HCT116 (cell line): ENCODE measurements around the gene APBA1. TPM values are rescaled to one million over a fixed set of nuclear protein-coding genes. Genes with fewer than 3 reads are reported as not detected.

ENCODE experiments used
- ATAC-seq: fragments of 200-7000 bp; cut with Tn5 transposase; 2 replicates; pipeline ENCODE4 v1.9.1; 2020; ENCODE audit warnings: mild to moderate bottlenecking, moderate library complexity
- BruUV-seq: library from RNA; stranded (reverse); fragments of 400-500 nt; replicated peaks from 2 replicates; lab custom pipeline; 2021; lab: Mats Ljungman, UMichigan
- CTCF ChIA-PET: fragments of 300-600 bp; sonication (Branson Sonifier 250); formaldehyde crosslinking; loops from one replicate; lab custom pipeline; 2021; ENCODE audit warnings: antibody characterized with exemption; lab: Charles Lee
- POLR2A ChIA-PET: fragments of 300-600, 350-600 bp; sonication (Branson Sonifier 250); formaldehyde crosslinking; loops from one replicate; lab custom pipeline; 2021; ENCODE audit warnings: antibody characterized with exemption; lab: Charles Lee
- RAD21 ChIA-PET, 2 experiments: fragments of 300-600 bp; sonication (Branson Sonifier 250); formaldehyde crosslinking; loops; one replicate each; lab custom pipeline; 2023; ENCODE audit warnings: low total read pairs in 2 of 2; ENCODE audit not compliant: uncharacterized antibody in 2 of 2, unreplicated experiment in 2 of 2, low non-redundant PET in 1 of 2; lab: Charles Lee
- DNase-seq: peaks from one replicate; pipeline ENCODE4 v3.0.0-alpha.2; 2010; ENCODE audit warnings: low read depth, low spot score
- H2AFZ ChIP-seq: fragments of 200-600 bp; shearing (Covaris generic), sonication (generic); 2 replicates; pipeline ENCODE4 v1.6.1; 2017; ENCODE audit warnings: low read depth, mixed run types, mixed read lengths, antibody characterized with exemption, low read length; ENCODE audit not compliant: poor library complexity, severe bottlenecking
- H3K27ac ChIP-seq: 2 replicates; pipeline ENCODE4 v1.5.1; 2012; ENCODE audit warnings: low read depth, low read length
- H3K27me3 ChIP-seq: fragments of 200-600 bp; sonication (generic); 2 replicates; pipeline ENCODE4 v1.6.1; 2016; ENCODE audit warnings: mixed run types, low read length, mixed read lengths; ENCODE audit not compliant: insufficient read depth
- H3K36me3 ChIP-seq, 2 experiments: fragments of 200-500 bp in 1 of 2; fragments of 200-600 bp in 1 of 2; sonication (Bioruptor generic) in 1 of 2; sonication (generic) in 1 of 2; 2 replicates each; pipeline versions ENCODE4 v1.5.1 to v1.6.1; 2014 to 2016; ENCODE audit warnings: low read length in 2 of 2, inconsistent platforms in 1 of 2, mixed read lengths in 1 of 2, mixed run types in 1 of 2; ENCODE audit not compliant: insufficient read depth in 2 of 2, control insufficient read depth in 1 of 2
- H3K4me1 ChIP-seq, 2 experiments: fragments of 200-600 bp in 1 of 2; sonication (generic) in 1 of 2; 2 replicates each; pipeline versions ENCODE4 v1.5.1 to v1.6.1; 2012 to 2017; ENCODE audit warnings: low read length in 2 of 2, inconsistent platforms in 1 of 2, mild to moderate bottlenecking in 1 of 2, mixed read lengths in 1 of 2, mixed run types in 1 of 2, moderate library complexity in 1 of 2; ENCODE audit not compliant: insufficient read depth in 2 of 2, control insufficient read depth in 1 of 2
- H3K4me2 ChIP-seq: fragments of 200-600 bp; sonication (generic); 2 replicates; pipeline ENCODE4 v1.6.1; 2017; ENCODE audit warnings: mixed run types, low read length, mixed read lengths
- H3K4me3 ChIP-seq, 2 experiments: fragments of 200-600 bp in 1 of 2; sonication (generic) in 1 of 2; replicated peaks in 1 of 2; 2 replicates each; pipeline ENCODE4 v1.5.1; 2011 to 2016; ENCODE audit warnings: low read length in 2 of 2, control low read depth in 1 of 2, low read depth in 1 of 2, mild to moderate bottlenecking in 1 of 2, mixed read lengths in 1 of 2, mixed run types in 1 of 2
- H3K79me2 ChIP-seq: fragments of 200-600 bp; sonication (generic); 2 replicates; pipeline ENCODE4 v1.6.1; 2017; ENCODE audit warnings: mild to moderate bottlenecking, mixed run types, low read length, moderate library complexity, mixed read lengths; ENCODE audit not compliant: insufficient read depth
- H3K9ac ChIP-seq: fragments of 200-600 bp; sonication (generic); 2 replicates; pipeline ENCODE4 v1.6.1; 2016; ENCODE audit warnings: low read length, mixed read lengths
- H3K9me2 ChIP-seq: fragments of 200-600 bp; sonication (generic), shearing (Covaris generic); 2 replicates; pipeline ENCODE4 v1.6.1; 2017; ENCODE audit warnings: mixed run types, mild to moderate bottlenecking, moderate library complexity; ENCODE audit not compliant: insufficient read depth
- H3K9me3 ChIP-seq, 2 experiments: fragments of 200-500 bp in 1 of 2; fragments of 200-600 bp in 1 of 2; sonication (Bioruptor generic) in 1 of 2; sonication (generic) in 1 of 2; 2 replicates each; pipeline ENCODE4 v1.6.1; 2014 to 2017; ENCODE audit warnings: low read length in 2 of 2, mixed read lengths in 2 of 2, inconsistent platforms in 1 of 2, low read depth in 1 of 2, mild to moderate bottlenecking in 1 of 2, mixed run types in 1 of 2, moderate library complexity in 1 of 2; ENCODE audit not compliant: control insufficient read depth in 1 of 2, insufficient read depth in 1 of 2
- H4K20me1 ChIP-seq: fragments of 200-600 bp; sonication (generic), shearing (Covaris generic); 2 replicates; pipeline ENCODE4 v1.6.1; 2017; ENCODE audit warnings: mixed run types, mild to moderate bottlenecking, moderate library complexity; ENCODE audit not compliant: insufficient read depth
- CBX3 ChIP-seq: IDR thresholded peaks from 2 replicates; pipeline ENCODE4 v1.6.1; 2012; ENCODE audit warnings: low read depth
- CTCF ChIP-seq, 3 experiments: fragments of 200-600 bp in 1 of 3; sonication (generic) in 1 of 3; IDR thresholded peaks in 2 of 3; conservative IDR thresholded peaks in 1 of 3; 2 replicates each; pipeline ENCODE4 v1.5.1; 2012 to 2017; ENCODE audit warnings: low read depth in 2 of 3, low read length in 2 of 3, antibody characterized with exemption in 1 of 3, borderline replicate concordance in 1 of 3, control low read depth in 1 of 3, mild to moderate bottlenecking in 1 of 3, mixed read lengths in 1 of 3, mixed run types in 1 of 3, moderate library complexity in 1 of 3; ENCODE audit not compliant: insufficient read depth in 1 of 3
- ELF1 ChIP-seq: IDR thresholded peaks from 2 replicates; pipeline ENCODE4 v1.6.1; 2012; ENCODE audit warnings: low read depth, borderline replicate concordance
- JUND ChIP-seq: IDR thresholded peaks from 2 replicates; pipeline ENCODE4 v1.6.1; 2012
- POLR2A ChIP-seq: IDR thresholded peaks from 2 replicates; pipeline ENCODE4 v1.7.0; 2011; ENCODE audit warnings: borderline replicate concordance; ENCODE audit not compliant: insufficient read depth, insufficient read length; ENCODE audit errors: extremely low read depth
- REST ChIP-seq: IDR thresholded peaks from 2 replicates; pipeline ENCODE4 v1.6.1; 2012; ENCODE audit warnings: low read depth
- SIN3A ChIP-seq: IDR thresholded peaks from 2 replicates; pipeline ENCODE4 v1.6.1; 2012; ENCODE audit warnings: low read depth
- SRF ChIP-seq: IDR thresholded peaks from 2 replicates; pipeline ENCODE4 v1.6.1; 2012; ENCODE audit warnings: low read depth
- TCF7L2 ChIP-seq: IDR thresholded peaks from 2 replicates; pipeline ENCODE4 v1.7.0; 2011; ENCODE audit warnings: borderline replicate concordance, inconsistent platforms; ENCODE audit not compliant: insufficient read depth, insufficient read length; ENCODE audit errors: extremely low read depth
- YY1 ChIP-seq: IDR thresholded peaks from 2 replicates; pipeline ENCODE4 v1.6.1; 2011; ENCODE audit warnings: low read length, low read depth, moderate library complexity, mild to moderate bottlenecking; ENCODE audit not compliant: insufficient replicate concordance; ENCODE audit errors: extremely low read depth
- ZBTB33 ChIP-seq: IDR thresholded peaks from 2 replicates; pipeline ENCODE4 v1.6.1; 2011; ENCODE audit warnings: mild to moderate bottlenecking, low read length, moderate library complexity; ENCODE audit not compliant: insufficient replicate concordance; ENCODE audit errors: extremely low read depth
- intact Hi-C: fragments of 100-400 bp; cut with micrococcal nuclease; formaldehyde crosslinking; loops from 2 replicates; pipeline ENCODE4 v1.10.0; 2022
- total RNA-seq: library from RNA; stranded (reverse); gene quantifications from one replicate; pipeline ENCODE4 v1.2.1, GENCODE V29; 2021; ENCODE audit not compliant: unreplicated experiment
- TF ChIP-seq, protein P1 (sequence below): IDR thresholded peaks from 2 replicates; pipeline ENCODE4 v1.6.1; 2012

APBA1 gene
- total RNA-seq, 1 experiment from 2014 or later = 0.20 TPM

- H3K9me2 ChIP-seq = no peaks in the 10 kb centered on the region
- TF ChIP-seq POLR2A (no peak), JUND (no peak), YY1 (no peak), REST (no peak), ELF1 (no peak), ZBTB33 (no peak), CTCF (IDR thresholded peaks at IDR 0.05 in 2 of 3, conservative IDR thresholded peaks at IDR 0.05 in 1 of 3; ENCODE audit: borderline replicate concordance in 1 of 3, insufficient read depth in 1 of 3, low read depth in 2 of 3, low read length in 2 of 3) (no peak), SRF (no peak), CBX3 (no peak), TCF7L2 (no peak), SIN3A (no peak)
- TF ChIP-seq, protein P1, sequence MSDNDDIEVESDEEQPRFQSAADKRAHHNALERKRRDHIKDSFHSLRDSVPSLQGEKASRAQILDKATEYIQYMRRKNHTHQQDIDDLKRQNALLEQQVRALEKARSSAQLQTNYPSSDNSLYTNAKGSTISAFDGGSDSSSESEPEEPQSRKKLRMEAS = no peak
- no TSS peak for BruUV-seq
- no peak overlapping the region for H3K27ac ChIP-seq
- H3K4me2 ChIP-seq = no peak overlapping the region
- no peaks in the 10 kb centered on the region for H3K79me2 ChIP-seq
- intact Hi-C loops = no loop called here
- H2AFZ ChIP-seq = no peak overlapping the region
- no peaks in the 10 kb centered on the region for H3K4me1 ChIP-seq
- no peaks in the 10 kb centered on the region for H3K36me3 ChIP-seq
- ChIA-PET CTCF (no interaction called here), RAD21 (no interaction called here), POLR2A (no interaction called here)
- H3K9ac ChIP-seq = no peak overlapping the region
- H3K27me3 ChIP-seq = peaks cover 56% of the 10 kb centered on the region
- DNase-seq (no peak), ATAC-seq (no peak)
- no peaks in the 10 kb centered on the region for H3K9me3 ChIP-seq
- no peaks in the 10 kb centered on the region for H4K20me1 ChIP-seq
- no peak overlapping the region for H3K4me3 ChIP-seq
These were observed 212.2 kb downstream of the APBA1 start for GRCh38 chr9:69460012-69460411.
